IMR-90 (cell line): Measurements from ENCODE around the gene KRT8. TPM values are rescaled to one million over a fixed set of nuclear protein-coding genes. Genes with fewer than 3 reads are reported as not detected.

Source experiments
- ATAC-seq: fragments of 200-7000 bp; cut with Tn5 transposase; 2 replicates; pipeline ENCODE4 v1.9.1; 2020; ENCODE audit warnings: low read depth, mild to moderate bottlenecking, moderate library complexity
- BruUV-seq: library from RNA; stranded (reverse); fragments of 400-500 nt; replicated peaks from 2 replicates; lab custom pipeline; 2021; lab: Mats Ljungman, UMichigan
- CTCF ChIA-PET: fragments of 300-600 bp; formaldehyde crosslinking; extraction: SDS; loops from one replicate; lab custom pipeline; 2021; ENCODE audit warnings: antibody characterized with exemption; lab: Yijun Ruan, JAX
- POLR2A ChIA-PET: fragments of 300-600 bp; sonication (Branson Sonifier 250); formaldehyde crosslinking; loops from one replicate; lab custom pipeline; 2022; ENCODE audit warnings: antibody characterized with exemption; ENCODE audit not compliant: unreplicated experiment; lab: Charles Lee
- DNase-seq: peaks from one replicate; pipeline ENCODE4 v3.0.0; 2013
- H2AFZ ChIP-seq: replicated peaks from 2 replicates; pipeline ENCODE3; 2013; ENCODE audit warnings: low read length, mild to moderate bottlenecking; ENCODE audit not compliant: poor library complexity
- H2AK5ac ChIP-seq: 2 replicates; pipeline ENCODE4 v1.6.1; 2013; ENCODE audit warnings: low read depth, low read length, inconsistent platforms
- H2AK9ac ChIP-seq: replicated peaks from 2 replicates; pipeline ENCODE3; 2013; ENCODE audit warnings: mild to moderate bottlenecking, low read depth, low read length, moderate library complexity; ENCODE audit not compliant: poor library complexity
- H2BK120ac ChIP-seq: 2 replicates; pipeline ENCODE4 v1.6.1; 2013; ENCODE audit warnings: low read depth, low read length, inconsistent platforms
- H2BK15ac ChIP-seq: 3 replicates; pipeline ENCODE4 v1.6.1; 2013; ENCODE audit warnings: low read depth, low read length, inconsistent platforms
- H2BK20ac ChIP-seq: 2 replicates; pipeline ENCODE4 v1.6.1; 2013; ENCODE audit warnings: low read depth, mild to moderate bottlenecking, inconsistent platforms, low read length, moderate library complexity
- H2BK5ac ChIP-seq: 2 replicates; pipeline ENCODE4 v1.6.1; 2013; ENCODE audit warnings: mild to moderate bottlenecking, low read depth, low read length, inconsistent platforms; ENCODE audit not compliant: poor library complexity, severe bottlenecking
- H3K14ac ChIP-seq: replicated peaks from 2 replicates; pipeline ENCODE4 v1.6.1; 2013; ENCODE audit warnings: low read depth, low read length, inconsistent platforms
- H3K18ac ChIP-seq: 2 replicates; pipeline ENCODE4 v1.6.1; 2013; ENCODE audit warnings: low read depth, low read length, control low read depth
- H3K23ac ChIP-seq: 2 replicates; pipeline ENCODE4 v1.6.1; 2013; ENCODE audit warnings: low read depth, low read length, inconsistent platforms
- H3K27ac ChIP-seq: 2 replicates; pipeline ENCODE4 v1.5.1; 2013; ENCODE audit warnings: mild to moderate bottlenecking, control low read depth, low read length; ENCODE audit not compliant: insufficient read depth
- H3K27me3 ChIP-seq: 2 replicates; pipeline ENCODE4 v1.6.1; 2013; ENCODE audit warnings: low read length; ENCODE audit not compliant: control insufficient read depth, insufficient read depth
- H3K36me3 ChIP-seq: 2 replicates; pipeline ENCODE4 v1.6.1; 2013; ENCODE audit warnings: low read length, mixed read lengths; ENCODE audit not compliant: control insufficient read depth, insufficient read depth
- H3K4ac ChIP-seq: 2 replicates; pipeline ENCODE4 v1.6.1; 2013; ENCODE audit warnings: low read depth, low read length, inconsistent platforms
- H3K4me1 ChIP-seq: 2 replicates; pipeline ENCODE4 v1.6.1; 2013; ENCODE audit warnings: low read length, mixed read lengths; ENCODE audit not compliant: control insufficient read depth, insufficient read depth
- H3K4me2 ChIP-seq: 2 replicates; pipeline ENCODE4 v1.6.1; 2013; ENCODE audit warnings: low read depth, mild to moderate bottlenecking, control low read depth, low read length, moderate library complexity
- H3K4me3 ChIP-seq: 2 replicates; pipeline ENCODE4 v1.5.1; 2013; ENCODE audit warnings: low read depth, mild to moderate bottlenecking, control low read depth, low read length, moderate library complexity; ENCODE audit not compliant: insufficient read depth
- H3K56ac ChIP-seq: 2 replicates; pipeline ENCODE4 v1.6.1; 2013; ENCODE audit warnings: low read length, inconsistent platforms; ENCODE audit not compliant: insufficient read depth; ENCODE audit errors: extremely low read depth
- H3K79me1 ChIP-seq, 2 experiments: 2 replicates each; pipeline ENCODE4 v1.6.1; 2013; ENCODE audit warnings: low read length in 2 of 2, inconsistent platforms in 1 of 2, low read depth in 1 of 2
- H3K9ac ChIP-seq: 2 replicates; pipeline ENCODE4 v1.6.1; 2013; ENCODE audit warnings: low read depth, low read length, control low read depth
- H3K9me1 ChIP-seq: 2 replicates; pipeline ENCODE4 v1.6.1; 2013; ENCODE audit warnings: low read length, inconsistent platforms; ENCODE audit not compliant: insufficient read depth
- H3K9me3 ChIP-seq: 2 replicates; pipeline ENCODE4 v1.6.1; 2013; ENCODE audit warnings: low read length; ENCODE audit not compliant: control insufficient read depth, insufficient read depth
- H4K20me1 ChIP-seq: 2 replicates; pipeline ENCODE4 v1.6.1; 2013; ENCODE audit warnings: low read length, inconsistent platforms; ENCODE audit not compliant: insufficient read depth
- H4K5ac ChIP-seq: 2 replicates; pipeline ENCODE4 v1.6.1; 2013; ENCODE audit warnings: mild to moderate bottlenecking, low read depth, low read length, control low read depth
- H4K8ac ChIP-seq, 2 experiments: 2 replicates each; pipeline ENCODE4 v1.6.1; 2013; ENCODE audit warnings: low read depth in 2 of 2, low read length in 2 of 2, control low read depth in 1 of 2, inconsistent platforms in 1 of 2
- H4K91ac ChIP-seq: 2 replicates; pipeline ENCODE4 v1.6.1; 2013; ENCODE audit warnings: low read depth, low read length, inconsistent platforms; ENCODE audit not compliant: insufficient read depth
- BHLHE40 ChIP-seq: fragments of 150-350 bp; IDR thresholded peaks from 2 replicates; pipeline ENCODE4 v1.6.1; 2016; ENCODE audit warnings: mild to moderate bottlenecking, low read depth, low read length
- CEBPB ChIP-seq: IDR thresholded peaks from 2 replicates; pipeline ENCODE4 v1.6.1; 2012; ENCODE audit warnings: low read depth, low read length, improper control_type of control experiment
- CHD1 ChIP-seq: IDR thresholded peaks from 2 replicates; pipeline ENCODE4 v1.6.1; 2012; ENCODE audit warnings: low read depth, low read length, improper control_type of control experiment
- FOS ChIP-seq: fragments of 150-350 bp; IDR thresholded peaks from 2 replicates; pipeline ENCODE4 v1.6.1; 2016; ENCODE audit warnings: low read depth, low read length
- MAFK ChIP-seq: IDR thresholded peaks from 2 replicates; pipeline ENCODE4 v1.6.1; 2012; ENCODE audit warnings: low read depth, low read length, improper control_type of control experiment
- MAZ ChIP-seq: IDR thresholded peaks from 2 replicates; pipeline ENCODE4 v1.6.1; 2012; ENCODE audit warnings: low read depth, mild to moderate bottlenecking, low read length, improper control_type of control experiment, moderate library complexity, borderline replicate concordance
- MXI1 ChIP-seq: IDR thresholded peaks from 2 replicates; pipeline ENCODE4 v1.6.1; 2012; ENCODE audit warnings: low read depth, mild to moderate bottlenecking, low read length, moderate library complexity, borderline replicate concordance
- NFE2L2 ChIP-seq: fragments of 150-350 bp; IDR thresholded peaks from 2 replicates; pipeline ENCODE4 v1.6.1; 2016; ENCODE audit warnings: low read depth, mild to moderate bottlenecking, low read length
- POLR2A ChIP-seq: IDR thresholded peaks from 2 replicates; pipeline ENCODE4 v1.6.1; 2012; ENCODE audit warnings: mild to moderate bottlenecking, low read depth, low read length
- RAD21 ChIP-seq: IDR thresholded peaks from 2 replicates; pipeline ENCODE4 v1.6.1; 2012; ENCODE audit warnings: low read length, improper control_type of control experiment
- RCOR1 ChIP-seq: IDR thresholded peaks from 2 replicates; pipeline ENCODE4 v1.6.1; 2012; ENCODE audit warnings: mild to moderate bottlenecking, low read length, improper control_type of control experiment; ENCODE audit not compliant: insufficient replicate concordance
- RFX5 ChIP-seq: IDR thresholded peaks from 2 replicates; pipeline ENCODE4 v1.8.0; 2012; ENCODE audit warnings: low read depth, mild to moderate bottlenecking, low read length, moderate library complexity
- SMC3 ChIP-seq: fragments of 150-350 bp; IDR thresholded peaks from 2 replicates; pipeline ENCODE4 v1.6.1; 2016; ENCODE audit warnings: low read depth, mild to moderate bottlenecking, antibody characterized with exemption, low read length, moderate library complexity
- WGBS, 2 experiments: methylation state at CpG; one replicate each; pipeline versions ENCODE4 v1.1.5 to v1.1.7; 2013; ENCODE audit warnings: missing lambda C conversion rate in 2 of 2; ENCODE audit not compliant: insufficient read length in 1 of 2; ENCODE audit errors: extremely low coverage in 2 of 2; 5-methylcytosine and 5-hydroxymethylcytosine counted together
- dilution Hi-C: fragments of 300-500 bp; cut with HindIII; formaldehyde crosslinking; loops from one replicate; pipeline ENCODE4 v1.14.3; 2018; ENCODE audit warnings: low sequenced_read_pairs; ENCODE audit not compliant: unreplicated experiment
- in situ Hi-C: fragments of 300-500 bp; cut with MboI; formaldehyde crosslinking; loops from 3 replicates; pipeline ENCODE4 v1.14.3; 2019; ENCODE audit warnings: low sequenced_read_pairs, inconsistent platforms, mixed read lengths
- intact Hi-C: fragments of 100-400 bp; cut with micrococcal nuclease; formaldehyde crosslinking; loops from 2 replicates; pipeline ENCODE4 v1.10.0; 2022
- polyA plus RNA-seq, 3 experiments: library from polyadenylated mRNA; depleted of rRNA; stranded (reverse); fragments of >200 nt; gene quantifications; 2 replicates each; pipeline ENCODE4 v1.2.3, GENCODE V29; 2012; ENCODE audit warnings: low replicate concordance in 1 of 3
- total RNA-seq: library from RNA; depleted of rRNA; stranded (reverse); fragments of >200 nt; gene quantifications from 2 replicates; pipeline ENCODE4 v1.2.3, GENCODE V29; 2012
- TF ChIP-seq, protein P1 (sequence below): fragments of 150-350 bp; IDR thresholded peaks from 2 replicates; pipeline ENCODE4 v1.6.1; 2016; ENCODE audit warnings: low read depth, mild to moderate bottlenecking, low read length, moderate library complexity, borderline replicate concordance
- TF ChIP-seq, protein P2 (sequence below): fragments of 150-350 bp; IDR thresholded peaks from 2 replicates; pipeline ENCODE4 v1.6.1; 2017; ENCODE audit warnings: mild to moderate bottlenecking, antibody characterized with exemption, low read length, low read depth
- TF ChIP-seq, protein P3 (sequence below): conservative IDR thresholded peaks from 2 replicates; pipeline ENCODE4 v1.5.1; 2012; ENCODE audit warnings: mild to moderate bottlenecking, low read depth, low read length, improper control_type of control experiment

Gene KRT8
- total and polyA plus RNA-seq, 2 of the 4 experiments (the other 2 are of a cell fraction), result 10.9 to 39.3 TPM

DNA sequence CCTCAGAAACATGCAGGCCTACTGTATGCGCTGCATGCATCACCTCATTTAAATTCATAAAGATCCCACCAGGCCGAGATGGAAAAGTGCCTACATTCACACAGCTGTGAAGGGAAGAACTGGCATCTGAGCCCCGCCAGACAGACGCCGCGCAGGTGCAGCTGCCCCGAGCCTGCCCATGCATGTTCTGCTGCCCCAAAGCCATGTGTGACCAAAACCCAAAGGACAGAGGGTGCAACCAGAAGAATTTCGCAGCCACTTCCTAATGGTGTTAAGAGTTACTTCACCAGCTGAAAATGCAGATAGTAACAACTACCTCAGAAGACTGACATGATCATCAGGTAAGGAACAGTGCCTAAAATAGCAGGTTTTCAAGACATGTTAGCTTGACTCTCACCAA, 13.5 kb upstream of the KRT8 start:
- H3K4me2 ChIP-seq, result no peak overlapping the region
- no peak overlapping the region for H2BK15ac ChIP-seq
- no peak for ATAC-seq
- H3K9me1 ChIP-seq, result peaks cover 3% of the 10 kb centered on the region; the same call in 1 of the 2 replicates
- H4K91ac ChIP-seq, result no peak overlapping the region
- no peak overlapping the region for H3K56ac ChIP-seq
- no peak overlapping the region for H3K4me3 ChIP-seq
- intact Hi-C loops (no loop called here), dilution Hi-C loops (no loop called here), in situ Hi-C loops (no loop called here)
- H2BK5ac ChIP-seq, result no peak overlapping the region
- no peaks in the 10 kb centered on the region for H3K36me3 ChIP-seq
- no TSS peak for BruUV-seq
- no peak overlapping the region for H2AFZ ChIP-seq
- H2AK9ac ChIP-seq, result no peak overlapping the region
- no peak overlapping the region for H2BK120ac ChIP-seq
- H2BK20ac ChIP-seq, result no peak overlapping the region
- H3K79me1 ChIP-seq, result no peaks in the 10 kb centered on the region; a peak in 1 of 4 replicates
- no peak overlapping the region for H4K8ac ChIP-seq
- no peak overlapping the region for H3K4ac ChIP-seq
- ChIA-PET CTCF (no interaction called here), POLR2A (no interaction called here)
- H2AK5ac ChIP-seq, result no peak overlapping the region
- H3K4me1 ChIP-seq, result peaks cover 7% of the 10 kb centered on the region
- H3K14ac ChIP-seq, result no peak overlapping the region
- H3K9me3 ChIP-seq, result no peaks in the 10 kb centered on the region
- H4K5ac ChIP-seq, result no peak overlapping the region
- no peak overlapping the region for H3K18ac ChIP-seq
- H3K27me3 ChIP-seq, result no peaks in the 10 kb centered on the region; the same call in 1 of the 2 replicates
- no peak overlapping the region for H3K9ac ChIP-seq
- TF ChIP-seq BHLHE40, result no peak
- TF ChIP-seq POLR2A, result no peak
- no peak for TF ChIP-seq RCOR1
- no peak for TF ChIP-seq SMC3
- TF ChIP-seq MAFK, result no peak
- no peak for TF ChIP-seq MXI1
- TF ChIP-seq CHD1, result no peak
- TF ChIP-seq, protein P1, sequence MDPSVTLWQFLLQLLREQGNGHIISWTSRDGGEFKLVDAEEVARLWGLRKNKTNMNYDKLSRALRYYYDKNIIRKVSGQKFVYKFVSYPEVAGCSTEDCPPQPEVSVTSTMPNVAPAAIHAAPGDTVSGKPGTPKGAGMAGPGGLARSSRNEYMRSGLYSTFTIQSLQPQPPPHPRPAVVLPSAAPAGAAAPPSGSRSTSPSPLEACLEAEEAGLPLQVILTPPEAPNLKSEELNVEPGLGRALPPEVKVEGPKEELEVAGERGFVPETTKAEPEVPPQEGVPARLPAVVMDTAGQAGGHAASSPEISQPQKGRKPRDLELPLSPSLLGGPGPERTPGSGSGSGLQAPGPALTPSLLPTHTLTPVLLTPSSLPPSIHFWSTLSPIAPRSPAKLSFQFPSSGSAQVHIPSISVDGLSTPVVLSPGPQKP, result no peak
- TF ChIP-seq RFX5, result no peak
- TF ChIP-seq, protein P2, sequence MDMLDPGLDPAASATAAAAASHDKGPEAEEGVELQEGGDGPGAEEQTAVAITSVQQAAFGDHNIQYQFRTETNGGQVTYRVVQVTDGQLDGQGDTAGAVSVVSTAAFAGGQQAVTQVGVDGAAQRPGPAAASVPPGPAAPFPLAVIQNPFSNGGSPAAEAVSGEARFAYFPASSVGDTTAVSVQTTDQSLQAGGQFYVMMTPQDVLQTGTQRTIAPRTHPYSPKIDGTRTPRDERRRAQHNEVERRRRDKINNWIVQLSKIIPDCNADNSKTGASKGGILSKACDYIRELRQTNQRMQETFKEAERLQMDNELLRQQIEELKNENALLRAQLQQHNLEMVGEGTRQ, result no peak
- TF ChIP-seq, protein P3, sequence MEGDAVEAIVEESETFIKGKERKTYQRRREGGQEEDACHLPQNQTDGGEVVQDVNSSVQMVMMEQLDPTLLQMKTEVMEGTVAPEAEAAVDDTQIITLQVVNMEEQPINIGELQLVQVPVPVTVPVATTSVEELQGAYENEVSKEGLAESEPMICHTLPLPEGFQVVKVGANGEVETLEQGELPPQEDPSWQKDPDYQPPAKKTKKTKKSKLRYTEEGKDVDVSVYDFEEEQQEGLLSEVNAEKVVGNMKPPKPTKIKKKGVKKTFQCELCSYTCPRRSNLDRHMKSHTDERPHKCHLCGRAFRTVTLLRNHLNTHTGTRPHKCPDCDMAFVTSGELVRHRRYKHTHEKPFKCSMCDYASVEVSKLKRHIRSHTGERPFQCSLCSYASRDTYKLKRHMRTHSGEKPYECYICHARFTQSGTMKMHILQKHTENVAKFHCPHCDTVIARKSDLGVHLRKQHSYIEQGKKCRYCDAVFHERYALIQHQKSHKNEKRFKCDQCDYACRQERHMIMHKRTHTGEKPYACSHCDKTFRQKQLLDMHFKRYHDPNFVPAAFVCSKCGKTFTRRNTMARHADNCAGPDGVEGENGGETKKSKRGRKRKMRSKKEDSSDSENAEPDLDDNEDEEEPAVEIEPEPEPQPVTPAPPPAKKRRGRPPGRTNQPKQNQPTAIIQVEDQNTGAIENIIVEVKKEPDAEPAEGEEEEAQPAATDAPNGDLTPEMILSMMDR, result no peak
- TF ChIP-seq CEBPB, result no peak
- no peak for TF ChIP-seq NFE2L2
- no peak for TF ChIP-seq MAZ
- no peak for TF ChIP-seq FOS
- TF ChIP-seq RAD21, result no peak
- WGBS, 2 experiments, result 79% methylated on average over 5 of the region's 8 CpGs; no CpG with 5 or more reads in 1 of the 2 experiments
- no peak overlapping the region for H3K27ac ChIP-seq
- H4K20me1 ChIP-seq, result no peaks in the 10 kb centered on the region
- DNase-seq, result no peak
- H3K23ac ChIP-seq, result no peak overlapping the region
